ENCODE data around the gene ZMYND8. TPM values are rescaled to one million over a fixed set of nuclear protein-coding genes. Genes with fewer than 3 reads are reported as not detected.

The ZMYND8 gene
- total and polyA plus RNA-seq, 2 of the 4 experiments (the other 2 are of a cell fraction) = 24.0 to 28.2 TPM

DNA sequence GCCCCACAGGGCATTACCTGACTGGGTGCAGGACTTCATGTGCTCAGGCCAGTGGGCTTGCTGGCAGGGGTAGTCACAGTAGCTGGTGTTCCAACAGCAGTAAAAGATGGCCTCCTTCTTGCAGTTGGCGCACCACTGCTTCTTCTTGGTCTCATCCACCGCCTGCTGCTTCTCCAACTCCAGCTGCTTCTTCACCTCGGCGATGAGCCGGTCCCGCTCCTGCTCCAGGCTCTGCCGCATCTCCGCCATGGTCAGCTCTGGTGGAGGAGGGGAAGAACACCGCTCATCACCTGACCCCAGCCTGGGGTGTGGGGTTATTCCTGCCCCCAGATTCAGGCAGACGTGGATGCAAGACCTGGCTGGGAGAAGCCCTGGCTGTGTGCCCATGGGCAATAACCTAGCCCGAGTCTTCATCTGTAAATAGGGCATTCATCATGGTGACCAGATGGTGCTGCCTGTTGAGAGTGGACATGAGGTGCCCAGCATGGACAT is 132.2 kb downstream of the ZMYND8 start:
- ChIA-PET POLR2A (ENCODE audit: unreplicated experiment) (no interaction called here), CTCF (interaction anchor here (1.1 kb wide), 1 partner anchor 160 kb away, joined by 4 read pairs; no protein-coding TSS in a partner anchor)
- no peaks in the 10 kb centered on the region for H4K20me1 ChIP-seq (ENCODE audit: insufficient read depth, low read length)
- H3K27ac ChIP-seq (ENCODE audit: insufficient read depth, low read length) = no peak overlapping the region
- H4K8ac ChIP-seq (ENCODE audit: low read depth in 2 of 2, low read length in 2 of 2) = no peak overlapping the region
- no peak overlapping the region for H3K4me3 ChIP-seq (ENCODE audit: insufficient read depth, low read depth, low read length)
- no CpG with 5 or more reads among the region's 11 CpGs for WGBS, 2 experiments (ENCODE audit: extremely low coverage in 2 of 2, insufficient read length in 1 of 2)
- ATAC-seq (ENCODE audit: low read depth) = no peak
- H3K4me2 ChIP-seq (ENCODE audit: low read depth, low read length) = no peak overlapping the region
- H3K4ac ChIP-seq (ENCODE audit: low read depth, low read length) = no peak overlapping the region
- no peaks in the 10 kb centered on the region for H3K9me1 ChIP-seq (ENCODE audit: insufficient read depth, low read length)
- H3K18ac ChIP-seq (ENCODE audit: low read depth, low read length) = no peak overlapping the region
- H2BK20ac ChIP-seq (ENCODE audit: low read depth, low read length) = no peak overlapping the region
- no peaks in the 10 kb centered on the region for H3K4me1 ChIP-seq (ENCODE audit: control insufficient read depth, insufficient read depth, low read length)
- no peaks in the 10 kb centered on the region for H3K27me3 ChIP-seq (ENCODE audit: control insufficient read depth, insufficient read depth, low read length)
- no peaks in the 10 kb centered on the region for H3K9me3 ChIP-seq (ENCODE audit: control insufficient read depth, insufficient read depth, low read length)
- H3K79me1 ChIP-seq (ENCODE audit: low read depth in 1 of 2, low read length in 2 of 2) = peaks cover 8 to 29% of the 10 kb centered on the region in 2 experiments; a peak in 3 of 4 replicates
- intact Hi-C loops (cut with micrococcal nuclease) = no loop called here
- no peak for TF ChIP-seq CEBPB (IDR thresholded peaks at IDR 0.05; ENCODE audit: low read depth, low read length)
- TF ChIP-seq, protein P1, sequence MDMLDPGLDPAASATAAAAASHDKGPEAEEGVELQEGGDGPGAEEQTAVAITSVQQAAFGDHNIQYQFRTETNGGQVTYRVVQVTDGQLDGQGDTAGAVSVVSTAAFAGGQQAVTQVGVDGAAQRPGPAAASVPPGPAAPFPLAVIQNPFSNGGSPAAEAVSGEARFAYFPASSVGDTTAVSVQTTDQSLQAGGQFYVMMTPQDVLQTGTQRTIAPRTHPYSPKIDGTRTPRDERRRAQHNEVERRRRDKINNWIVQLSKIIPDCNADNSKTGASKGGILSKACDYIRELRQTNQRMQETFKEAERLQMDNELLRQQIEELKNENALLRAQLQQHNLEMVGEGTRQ (IDR thresholded peaks at IDR 0.05; ENCODE audit: low read depth, low read length) = no peak
- TF ChIP-seq RCOR1 (IDR thresholded peaks at IDR 0.05; ENCODE audit: insufficient replicate concordance, low read length) = no peak
- no peak for TF ChIP-seq RAD21 (IDR thresholded peaks at IDR 0.05; ENCODE audit: low read length)
- no peak for TF ChIP-seq MXI1 (IDR thresholded peaks at IDR 0.05; ENCODE audit: borderline replicate concordance, low read depth, low read length)
- H2AK9ac ChIP-seq (replicated peaks; ENCODE audit: low read depth, low read length, poor library complexity) = no peak overlapping the region
- DNase-seq = no peak
- H4K91ac ChIP-seq (ENCODE audit: insufficient read depth, low read depth, low read length) = no peak overlapping the region
- H3K56ac ChIP-seq (ENCODE audit: extremely low read depth, insufficient read depth, low read length) = no peak overlapping the region
- in situ Hi-C loops (cut with MboI; ENCODE audit: low sequenced_read_pairs) = no loop called here
- no peak overlapping the region for H2AK5ac ChIP-seq (ENCODE audit: low read depth, low read length)
- no peak overlapping the region for H3K9ac ChIP-seq (ENCODE audit: low read depth, low read length)
- no peak overlapping the region for H4K5ac ChIP-seq (ENCODE audit: low read depth, low read length)
- peaks cover 48% of the 10 kb centered on the region for H3K36me3 ChIP-seq (ENCODE audit: control insufficient read depth, insufficient read depth, low read length)
- dilution Hi-C loops (cut with HindIII; ENCODE audit: low sequenced_read_pairs, unreplicated experiment) = no loop called here
- H3K14ac ChIP-seq (replicated peaks; ENCODE audit: low read depth, low read length) = no peak overlapping the region
- no peak overlapping the region for H3K23ac ChIP-seq (ENCODE audit: low read depth, low read length)
- no peak overlapping the region for H2BK5ac ChIP-seq (ENCODE audit: low read depth, low read length, poor library complexity, severe bottlenecking)
- no peak overlapping the region for H2BK15ac ChIP-seq (ENCODE audit: low read depth, low read length)
- BruUV-seq (replicated peaks) = no TSS peak
- H2AFZ ChIP-seq (replicated peaks; ENCODE audit: low read length, poor library complexity) = no peak overlapping the region
- no peak overlapping the region for H2BK120ac ChIP-seq (ENCODE audit: low read depth, low read length)

Data from IMR-90 (cell line).